NOMO-1 treated with DMSO at 0.1 percent for 48 hours (cell line): ENCODE results near the gene ZFR.
A peak's percentile ranks its signal among the peaks of the same experiment; 100 is the strongest.

Experiments used
- DNase-seq: peaks from one replicate; lab custom pipeline; 2025; ENCODE audit not compliant: unreplicated experiment; lab: John Stamatoyannopoulos, UW

The ZFR gene

DNA sequence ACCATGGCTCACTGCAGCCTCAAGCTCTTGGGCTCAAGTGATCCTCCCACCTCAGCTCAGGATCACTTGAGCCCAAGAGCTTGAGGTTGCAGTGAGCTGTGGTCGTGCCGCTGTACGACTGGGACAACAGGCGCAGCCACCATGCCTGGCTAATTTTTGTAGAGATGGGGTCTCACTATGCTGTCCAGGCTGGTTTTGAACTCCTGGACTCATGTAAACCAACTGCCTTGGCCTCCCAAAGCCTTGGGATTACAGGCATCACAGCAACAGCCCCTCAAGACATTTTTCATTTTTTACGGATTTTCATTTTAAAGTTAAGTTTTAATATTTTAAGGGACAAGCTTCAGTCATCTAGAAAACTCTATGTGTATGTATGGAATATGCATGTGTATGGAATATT, 78.9 kb downstream of the ZFR start:
- DNase-seq: no peak

- DNase-seq: no peak
Observed at GRCh38 chr5:32363030-32363429, 81.5 kb downstream of the ZFR start.

GRCh38 chr5:32362527-32362926, 82.0 kb downstream of the ZFR start:
- no peak for DNase-seq

DNA sequence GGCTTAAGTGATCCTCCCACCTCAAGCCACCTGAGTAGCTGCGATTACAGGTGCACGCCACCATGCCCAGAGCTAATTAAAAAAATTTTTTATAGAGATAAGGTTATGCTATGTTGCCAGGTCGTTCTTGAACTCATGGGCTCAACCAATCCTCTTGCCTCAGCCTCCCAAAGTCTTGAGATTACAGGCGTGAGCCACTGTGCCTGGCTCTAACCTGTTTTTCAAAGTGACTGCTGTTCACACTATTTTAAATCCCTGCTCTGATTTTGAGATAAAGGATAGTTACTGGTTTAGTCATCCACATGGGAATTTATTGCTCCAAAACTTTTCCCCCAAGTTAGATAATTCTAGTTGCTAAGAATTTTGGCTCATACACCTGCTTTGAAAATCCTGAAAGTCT, 83.6 kb downstream of the ZFR start:
- no peak for DNase-seq

DNA sequence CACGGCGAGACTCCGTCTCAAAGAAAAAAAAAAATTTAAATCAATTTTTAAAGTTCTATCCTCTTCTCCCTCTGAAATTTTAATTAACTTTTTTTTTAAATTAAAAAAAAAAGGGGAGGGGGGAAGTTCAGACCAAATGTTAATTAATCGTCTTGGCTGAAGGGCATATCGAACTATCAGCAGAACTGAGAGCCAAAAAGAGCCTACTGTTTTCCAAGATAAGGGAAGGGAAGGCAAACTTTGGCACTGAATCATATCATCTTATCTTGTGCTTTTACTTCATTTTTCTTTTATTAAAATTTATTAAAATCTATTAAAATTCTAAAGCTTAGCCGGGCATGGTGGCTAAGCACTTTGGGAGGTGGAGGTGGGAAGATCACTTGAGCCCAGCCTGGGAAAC, 85.9 kb downstream of the ZFR start:
- DNase-seq: no peak

DNA sequence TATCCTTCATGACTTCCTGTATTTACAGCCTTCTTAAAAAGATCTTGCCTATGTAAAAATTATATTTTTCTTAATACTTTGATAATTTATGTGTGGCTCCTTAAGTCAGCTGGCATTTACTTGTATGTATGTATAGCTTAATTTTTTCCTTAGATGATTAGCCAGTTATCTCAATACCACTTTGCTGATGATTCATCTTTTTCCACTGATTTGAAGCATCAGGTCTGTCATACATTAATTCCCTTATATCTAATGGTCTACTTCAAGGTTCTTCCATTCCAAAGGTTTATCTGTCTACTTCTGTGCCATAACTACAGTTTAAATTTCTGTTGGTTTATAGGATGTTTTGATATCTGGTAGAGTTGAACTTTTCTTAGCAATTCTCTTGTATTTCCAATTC, 86.9 kb downstream of the ZFR start:
- no peak for DNase-seq

DNA sequence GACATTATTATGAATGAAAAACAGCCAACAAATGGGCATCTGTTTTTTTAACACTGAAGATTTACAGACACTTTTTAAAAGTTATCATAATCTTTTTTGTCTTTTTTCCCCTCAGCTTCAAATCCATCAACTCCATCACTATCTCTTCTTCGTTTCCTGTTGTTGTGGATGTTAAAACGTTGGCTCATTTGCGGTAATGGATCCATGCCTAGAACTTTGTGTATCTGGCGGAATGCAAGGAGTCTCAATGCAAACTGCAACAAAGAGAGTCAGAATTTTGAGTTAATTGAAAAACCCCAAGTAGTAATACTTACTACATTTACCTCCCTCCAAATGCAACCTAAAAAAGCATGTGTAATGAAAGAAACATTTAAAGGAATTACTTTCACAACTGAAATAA, 88.9 kb downstream of the ZFR start:
- no peak for DNase-seq

DNA sequence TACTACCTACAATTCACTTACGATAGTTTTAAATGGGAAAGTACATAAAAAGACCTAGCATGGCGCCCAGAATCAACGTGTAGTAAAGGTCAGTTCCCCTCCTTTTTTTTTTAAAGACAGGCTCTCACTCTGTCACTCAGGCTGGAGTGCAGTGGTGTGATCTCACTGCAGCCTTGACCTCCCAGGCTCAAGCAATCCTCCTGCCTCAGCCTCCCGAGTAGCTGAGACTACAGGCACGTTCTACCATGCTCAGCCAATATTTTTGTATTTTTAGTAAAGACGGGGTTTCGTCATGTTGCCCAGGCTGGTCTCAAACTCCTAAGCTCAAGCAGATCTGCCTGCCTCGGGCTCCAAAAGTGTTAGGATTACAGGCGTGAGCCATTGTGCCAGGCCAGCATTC, 91.1 kb downstream of the ZFR start:
- DNase-seq: no peak

DNA sequence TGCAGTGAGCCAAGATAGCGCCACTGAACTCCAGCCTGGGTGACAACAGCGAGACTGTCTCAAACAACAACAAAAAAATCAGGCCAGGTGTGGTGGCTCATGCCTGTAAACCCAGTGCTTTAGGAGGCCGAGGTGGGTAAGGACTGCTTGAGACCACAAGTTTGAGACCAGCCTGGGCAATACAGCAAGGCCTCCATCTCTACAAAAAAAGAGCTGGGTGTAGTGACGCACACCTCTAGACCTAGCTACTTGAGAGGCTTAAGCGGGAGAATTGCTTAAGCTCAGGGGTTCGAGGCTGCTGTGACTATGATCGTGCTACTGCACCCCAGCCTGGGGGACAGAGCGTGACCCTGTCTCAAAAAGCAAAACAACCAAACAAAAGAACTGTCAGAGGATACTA, 91.9 kb downstream of the ZFR start:
- DNase-seq: no peak

GRCh38 chr5:32346869-32347268, 97.7 kb downstream of the ZFR start:
- DNase-seq: no peak

DNA sequence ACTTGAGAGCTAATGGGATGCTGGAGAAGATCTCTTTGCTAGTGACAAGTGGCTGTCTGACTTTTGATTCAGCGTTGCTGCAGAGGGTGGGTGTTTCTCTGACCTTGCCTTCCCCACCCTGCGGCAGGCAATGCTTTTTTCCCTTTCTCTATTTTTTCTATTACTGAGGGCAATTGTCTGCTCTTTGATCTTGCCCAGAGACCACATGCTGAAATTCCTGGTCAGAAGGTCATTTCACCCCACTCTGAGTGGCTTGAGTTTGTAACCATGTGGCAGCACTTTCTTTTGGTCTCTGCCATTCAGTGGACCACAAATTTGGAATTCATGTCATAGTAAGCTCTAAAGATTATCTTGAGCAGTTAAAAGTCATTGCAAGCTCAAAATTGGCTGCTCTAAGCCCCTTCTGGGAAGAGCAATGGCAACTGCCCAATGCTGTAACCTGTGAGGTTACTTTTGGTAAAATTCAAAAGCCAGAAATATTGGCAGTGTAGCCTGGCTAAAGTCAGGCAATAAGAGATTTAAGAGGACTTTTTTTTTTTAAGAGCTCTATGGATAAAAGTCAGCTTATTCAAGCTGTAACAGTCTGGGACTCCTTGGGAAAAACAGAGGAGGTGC, 101.4 kb downstream of the ZFR start:
- DNase-seq: no peak

DNA sequence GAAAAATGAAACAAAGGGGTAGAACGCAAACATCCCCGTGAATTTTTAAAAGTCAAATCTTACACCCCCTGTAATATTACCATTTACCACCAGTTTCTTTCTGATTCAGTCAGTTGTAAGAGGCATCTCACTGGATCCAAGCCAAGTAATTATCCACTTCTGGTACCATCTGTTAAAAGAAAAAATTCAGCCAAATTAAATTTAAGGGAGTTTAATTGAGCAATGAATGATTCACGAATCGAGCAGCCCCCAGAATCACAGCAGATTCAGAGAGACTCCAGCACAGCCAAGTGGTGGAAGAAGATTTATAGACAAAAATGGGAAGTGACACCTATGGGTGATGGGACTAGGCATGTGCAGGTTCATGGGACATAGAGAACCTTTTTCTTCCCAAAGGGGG, 101.9 kb downstream of the ZFR start:
- no peak for DNase-seq

DNA sequence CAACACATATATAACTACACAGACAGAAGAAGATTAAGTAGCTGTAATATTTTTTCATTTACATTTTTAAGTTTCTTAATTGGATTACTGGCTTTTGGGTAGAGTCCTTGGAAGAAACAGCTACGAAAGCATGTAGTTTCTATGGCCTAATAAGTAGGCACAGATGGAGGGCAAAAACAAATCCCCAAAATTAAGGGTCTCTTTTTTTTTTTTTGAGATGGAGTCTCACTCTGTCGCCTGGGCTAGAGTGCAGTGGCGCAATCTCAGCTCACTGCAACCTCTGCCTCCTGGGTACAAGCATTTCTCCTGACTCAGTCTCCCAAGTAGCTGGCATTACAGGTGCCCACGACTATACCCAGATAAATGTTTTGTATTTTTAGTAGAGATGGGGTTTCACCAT, 104.7 kb downstream of the ZFR start:
- DNase-seq: no peak

DNA sequence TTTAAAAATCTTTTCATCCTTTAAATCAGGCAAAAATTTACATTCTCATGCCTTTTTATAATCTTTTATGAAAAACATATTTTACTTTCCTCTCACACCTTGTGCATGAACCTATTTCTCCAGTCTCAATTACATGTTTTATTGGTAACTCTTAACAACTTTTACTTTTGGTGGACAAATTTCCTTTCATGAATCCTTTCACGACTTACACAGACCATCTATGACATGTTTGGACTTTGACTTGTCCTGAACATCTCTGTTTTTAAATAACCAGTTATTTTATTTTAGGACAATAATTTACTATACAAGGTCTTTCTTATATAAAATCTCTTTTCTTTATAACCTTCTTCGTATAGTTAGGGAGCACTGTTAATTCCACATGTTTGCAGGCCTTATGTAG, 105.3 kb downstream of the ZFR start:
- DNase-seq: no peak

DNA sequence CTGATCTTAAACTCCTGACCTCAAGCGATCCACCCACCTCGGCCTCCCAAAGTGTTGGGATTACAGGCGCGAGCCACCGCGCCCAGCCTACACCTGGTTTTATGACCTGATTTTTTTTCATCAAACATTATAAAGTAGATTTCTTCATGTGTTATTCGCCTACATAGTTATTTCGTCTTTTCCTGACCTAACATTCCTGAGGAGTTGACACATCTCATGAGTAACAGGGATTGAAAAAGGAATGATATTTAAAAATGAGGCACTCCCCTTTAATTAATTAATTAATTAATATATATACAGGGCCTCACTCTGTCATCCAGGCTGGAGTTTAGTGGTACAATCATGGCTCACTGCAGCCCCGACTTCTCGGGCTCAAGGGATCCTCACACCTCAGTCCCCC, 111.6 kb downstream of the ZFR start:
- DNase-seq: no peak

GRCh38 chr5:32332361-32332760, 112.2 kb downstream of the ZFR start:
- DNase-seq: no peak

GRCh38 chr5:32331935-32332274, 112.6 kb downstream of the ZFR start:
- peak; percentile 27 for DNase-seq

GRCh38 chr5:32331217-32331934, 113.2 kb downstream of the ZFR start:
- DNase-seq: no peak

DNA sequence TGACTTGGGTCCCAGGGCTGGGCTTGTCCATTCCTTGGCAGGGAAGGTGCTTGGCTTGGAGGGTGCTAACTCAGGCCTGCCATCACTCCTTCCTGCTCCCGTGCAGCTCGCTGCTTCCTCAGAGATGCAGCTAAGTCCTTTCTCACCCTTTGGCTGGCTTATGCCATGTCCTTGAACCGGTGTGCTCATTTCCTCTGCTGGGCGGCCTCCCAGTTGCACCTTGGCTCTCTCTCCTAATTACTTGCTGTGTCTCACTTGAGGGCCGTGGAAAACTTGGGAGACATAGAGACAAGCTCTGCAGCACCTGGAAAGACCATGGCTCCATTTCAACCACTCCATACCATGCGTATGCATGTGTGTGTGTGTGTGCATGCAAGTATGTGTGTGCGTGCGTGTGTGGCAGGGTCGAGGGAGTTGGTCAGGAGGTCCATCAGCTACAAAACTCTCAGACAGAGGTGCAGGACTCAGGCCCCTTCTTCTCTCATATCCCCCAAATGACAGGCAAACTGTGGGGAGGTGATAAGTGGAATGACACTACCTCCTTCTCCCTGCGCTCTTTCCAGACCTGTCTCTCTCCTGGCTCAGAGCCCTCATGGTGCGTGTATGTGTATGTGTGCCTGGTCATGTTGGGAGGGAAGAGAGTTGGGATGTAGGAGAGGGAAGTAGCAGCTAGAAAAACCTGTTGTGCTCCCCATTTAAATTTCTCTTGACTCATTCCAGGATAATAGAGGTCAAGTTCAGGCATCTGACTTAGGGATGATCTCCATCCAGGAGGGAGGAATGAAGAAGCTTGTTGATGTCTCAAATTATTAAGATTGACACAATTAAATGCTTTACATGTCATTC, 114.2 kb downstream of the ZFR start:
- DNase-seq: no peak

DNA sequence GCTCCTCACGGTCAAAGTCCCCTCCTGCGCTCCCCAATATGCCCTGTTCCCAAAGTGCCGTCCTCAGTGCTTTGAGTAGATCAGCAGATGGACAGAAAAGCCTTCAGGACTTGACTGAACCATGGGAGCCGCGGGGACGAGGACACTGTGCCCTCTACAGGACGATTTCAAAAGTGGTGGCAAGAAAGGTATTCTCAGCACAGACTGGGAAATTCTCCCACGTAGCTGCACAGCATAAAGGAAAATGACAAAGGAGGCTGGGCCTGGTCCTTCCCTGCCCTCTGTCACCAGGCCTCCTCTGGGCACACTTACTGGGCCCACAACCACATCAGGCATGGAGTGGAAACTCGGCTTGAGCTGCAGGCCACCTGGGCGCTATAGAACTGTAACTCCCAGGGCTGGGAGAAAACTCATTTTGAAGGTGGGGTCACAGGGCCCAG, 115.1 kb downstream of the ZFR start:
- peak; percentile 88 for DNase-seq

DNA sequence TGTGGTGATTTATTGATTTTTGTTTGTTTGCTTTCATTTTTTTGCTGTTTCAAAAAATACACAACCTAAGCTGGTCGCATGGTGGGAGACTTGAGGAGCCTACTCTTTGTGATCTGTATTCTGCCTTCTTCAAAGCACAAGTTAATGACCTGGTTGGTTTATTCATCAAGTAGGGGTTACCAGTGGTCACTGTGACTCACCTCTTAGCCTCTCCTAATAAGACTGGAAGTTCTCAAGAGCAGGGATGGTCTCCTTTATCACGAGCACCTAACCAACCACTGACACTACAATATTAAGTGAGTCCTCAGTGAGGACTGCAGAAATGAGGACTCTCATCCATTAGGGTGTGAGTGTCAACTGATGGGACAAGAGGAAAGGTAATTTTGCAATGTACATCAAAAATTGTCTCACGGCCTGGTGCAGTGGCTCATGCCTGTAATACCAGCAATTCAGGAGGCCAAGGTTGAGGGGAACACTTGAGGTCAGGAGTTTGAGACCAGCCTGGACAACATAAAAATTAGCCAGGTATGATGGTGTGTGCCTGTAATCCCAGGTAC, 118.2 kb downstream of the ZFR start:
- DNase-seq: no peak

DNA sequence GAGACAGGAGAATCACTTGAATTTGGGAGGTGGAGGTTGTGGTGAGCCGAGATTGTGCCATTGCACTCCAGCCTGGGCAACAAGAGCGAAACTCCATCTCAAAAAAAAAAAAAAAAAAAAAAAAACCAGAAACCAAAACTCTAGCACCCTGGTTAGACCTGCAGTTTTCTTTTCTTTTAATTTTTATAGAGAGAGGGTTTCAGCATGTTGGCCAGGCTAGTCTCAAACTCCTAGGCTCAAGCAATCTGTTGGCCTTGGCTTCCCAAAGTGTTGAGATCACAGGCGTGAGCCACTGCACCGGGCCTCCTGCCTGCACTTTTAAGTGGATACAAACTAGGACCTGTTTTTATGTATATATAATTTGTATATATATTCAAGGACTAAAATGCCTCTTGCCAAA, 118.9 kb downstream of the ZFR start:
- no peak for DNase-seq
